Bone marrow (tissue), 2 donors: Measurements from ENCODE around the gene GNAZ.
"Not testable (repeated sequence)": the region's sequence is repeated elsewhere in the genome, so short reads cannot be mapped to it uniquely, and the experiment has no call there.

Experiments
- DNase-seq, 2 donors: peaks; one replicate each; lab custom pipeline; 2025; lab: John Stamatoyannopoulos, UW

The GNAZ gene

DNA sequence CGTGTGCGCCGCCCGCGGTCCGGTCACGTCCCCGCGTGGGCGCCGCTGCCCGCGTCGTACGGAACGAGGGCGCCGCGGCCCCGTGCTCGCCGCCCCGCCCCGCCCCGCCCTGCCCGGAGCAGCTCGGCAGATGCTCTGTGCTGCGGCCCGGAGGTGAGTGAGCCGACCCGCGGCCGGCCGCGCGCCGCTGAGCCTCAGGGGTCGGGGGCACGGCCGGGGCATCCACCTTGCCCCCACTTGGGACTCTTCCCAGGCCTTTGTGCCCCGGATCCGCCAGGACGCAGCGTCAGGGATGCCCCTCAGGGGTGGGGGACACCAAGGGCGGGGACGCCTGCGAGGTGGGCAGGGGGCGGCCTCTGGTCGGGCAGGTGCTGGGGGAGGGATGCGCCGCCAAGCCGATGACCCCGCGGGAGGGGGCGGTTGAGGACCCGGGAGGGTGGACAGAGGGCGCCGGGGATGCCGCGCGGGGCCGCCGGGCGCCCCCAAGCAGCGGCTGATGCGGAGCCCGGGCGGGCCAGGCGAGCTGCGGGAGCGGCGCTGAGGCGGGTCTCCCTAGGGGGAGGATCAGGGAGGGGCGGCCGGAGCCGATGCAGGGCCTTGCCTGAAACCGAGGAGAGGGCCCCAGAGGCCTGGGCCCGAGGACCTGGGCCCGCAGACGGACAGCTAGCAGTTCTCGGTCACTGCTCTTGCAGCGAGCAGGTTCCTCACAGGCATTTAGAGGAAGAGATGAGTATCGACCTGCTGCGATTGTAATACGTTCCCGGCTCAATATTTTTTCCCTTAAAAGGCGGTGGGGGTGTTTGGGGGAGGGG, at the start of gene GNAZ:
Gene GNAZ, plus strand, starts transcription at position 102 of the 812 bp plus-strand sequence. CDS start 25,177 bp downstream, outside the sequence.
- DNase-seq = no peak

GRCh38 chr22:23020659-23021293, 49.5 kb upstream of the GNAZ start:
- DNase-seq = no peak

GRCh38 chr22:23021660-23022353, 48.5 kb upstream of the GNAZ start:
- DNase-seq = not testable (repeated sequence)

DNA sequence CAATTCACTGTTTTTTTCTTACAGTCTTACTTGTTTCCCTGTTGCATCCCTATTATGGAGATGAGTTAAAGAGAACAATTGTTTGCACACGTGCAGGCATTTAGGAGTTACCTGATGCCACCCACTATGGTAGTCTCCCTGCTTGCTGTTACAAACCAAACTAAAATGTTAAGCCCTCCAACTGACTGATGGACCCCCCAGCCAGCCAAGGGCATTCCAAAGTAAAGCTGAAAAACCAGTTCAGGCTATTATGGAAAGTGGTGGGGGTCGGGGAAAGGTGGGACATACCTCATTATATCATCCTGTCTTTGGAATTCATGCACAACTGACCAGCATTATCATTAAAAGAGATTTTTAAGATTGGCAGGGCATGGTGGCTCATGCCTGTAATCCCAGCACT, 47.0 kb upstream of the GNAZ start:
- DNase-seq = no peak

- DNase-seq = no peak
Observed at GRCh38 chr22:23026777-23027176, 43.5 kb upstream of the GNAZ start.

GRCh38 chr22:23027849-23028248, 42.5 kb upstream of the GNAZ start:
- not testable (repeated sequence) for DNase-seq

- no peak for DNase-seq
Observed at GRCh38 chr22:23029521-23030228, 40.6 kb upstream of the GNAZ start.

GRCh38 chr22:23031381-23031780, 38.9 kb upstream of the GNAZ start:
- DNase-seq = no peak

- DNase-seq = no peak
Observed at GRCh38 chr22:23031786-23032185, 38.5 kb upstream of the GNAZ start.

GRCh38 chr22:23032658-23033057, 37.7 kb upstream of the GNAZ start:
- no peak for DNase-seq

DNA sequence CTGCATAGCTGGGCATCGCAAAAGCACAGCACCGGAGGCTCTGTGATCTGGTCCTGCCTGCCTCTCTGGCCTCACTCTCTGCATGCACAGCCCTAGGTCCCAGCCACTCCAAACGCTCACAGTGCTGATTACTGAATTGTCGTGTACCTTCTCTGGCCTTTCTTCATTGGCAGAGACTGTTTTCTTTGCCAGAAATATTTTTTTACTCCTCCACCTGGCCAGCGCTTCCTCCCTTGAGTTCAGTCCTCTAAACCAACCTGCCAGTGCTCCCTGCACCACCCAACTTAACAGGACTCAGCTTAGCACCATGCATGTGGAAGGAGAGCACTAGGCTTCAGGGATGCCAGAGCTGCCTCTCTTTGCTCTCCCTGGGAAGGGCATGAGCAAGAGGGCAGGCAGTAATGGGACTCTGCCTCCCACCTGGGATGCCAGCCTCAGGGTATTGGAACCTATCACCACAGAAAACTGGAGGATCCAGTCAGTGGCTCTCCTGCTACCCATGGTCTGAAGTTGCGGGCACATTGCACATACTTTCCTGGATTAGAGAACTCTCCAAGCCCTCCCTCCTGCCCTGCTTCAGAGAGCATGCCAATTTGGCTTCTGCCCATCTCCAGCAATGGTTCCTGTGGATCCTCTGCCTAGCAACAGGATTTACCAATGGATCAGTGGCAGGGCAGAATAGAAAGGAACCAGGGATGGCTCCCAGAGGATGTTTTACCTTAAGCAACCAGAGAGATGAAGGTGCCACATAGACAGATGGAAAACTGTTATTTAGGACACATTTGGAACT, 37.0 kb upstream of the GNAZ start:
- DNase-seq = no peak

DNA sequence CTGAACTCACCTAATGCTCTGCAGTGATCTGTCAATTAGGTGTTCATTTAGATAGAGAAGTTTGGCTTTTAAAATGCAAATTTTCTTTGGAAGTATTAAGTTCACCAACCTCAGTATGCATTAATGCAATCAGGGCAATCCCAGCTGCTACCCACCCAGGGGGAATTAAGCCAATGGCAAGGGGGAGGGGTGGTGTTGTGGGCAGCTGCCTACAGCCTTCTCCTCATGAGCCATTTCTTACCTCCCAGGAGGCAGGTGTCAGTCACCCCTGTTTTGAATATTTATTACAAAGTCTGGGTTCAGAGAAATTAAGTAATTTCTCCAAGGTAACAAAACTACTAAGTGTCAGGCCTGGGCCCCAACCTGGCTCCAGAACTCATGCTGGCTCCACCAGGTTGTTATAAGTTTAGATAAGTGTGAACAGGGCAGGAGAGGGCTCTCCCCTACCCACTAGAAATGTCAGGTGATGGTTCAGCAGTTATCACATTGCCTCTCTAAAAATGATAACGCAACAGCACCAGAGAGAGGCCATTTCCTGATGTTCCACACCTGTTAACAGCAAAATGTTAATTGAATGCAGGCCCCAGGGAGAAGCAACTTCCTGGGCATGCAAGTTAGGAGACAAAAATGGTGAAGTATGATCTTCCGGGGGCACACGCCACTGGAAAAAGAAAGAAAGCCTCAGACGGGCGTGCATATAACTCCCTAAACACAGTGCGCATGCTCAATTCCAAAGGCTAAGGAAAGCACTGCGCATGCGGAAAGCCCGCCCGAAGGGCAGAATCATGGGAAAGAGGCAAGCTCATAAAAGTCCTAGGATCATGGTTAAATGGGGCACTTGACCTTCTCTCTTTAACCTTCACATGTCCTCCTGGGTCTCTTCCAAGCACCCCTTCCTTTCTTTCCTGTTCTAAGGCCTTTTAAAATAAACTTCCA, 35.4 kb upstream of the GNAZ start:
- DNase-seq = no peak

GRCh38 chr22:23035557-23036277, 34.6 kb upstream of the GNAZ start:
- DNase-seq = no peak

DNA sequence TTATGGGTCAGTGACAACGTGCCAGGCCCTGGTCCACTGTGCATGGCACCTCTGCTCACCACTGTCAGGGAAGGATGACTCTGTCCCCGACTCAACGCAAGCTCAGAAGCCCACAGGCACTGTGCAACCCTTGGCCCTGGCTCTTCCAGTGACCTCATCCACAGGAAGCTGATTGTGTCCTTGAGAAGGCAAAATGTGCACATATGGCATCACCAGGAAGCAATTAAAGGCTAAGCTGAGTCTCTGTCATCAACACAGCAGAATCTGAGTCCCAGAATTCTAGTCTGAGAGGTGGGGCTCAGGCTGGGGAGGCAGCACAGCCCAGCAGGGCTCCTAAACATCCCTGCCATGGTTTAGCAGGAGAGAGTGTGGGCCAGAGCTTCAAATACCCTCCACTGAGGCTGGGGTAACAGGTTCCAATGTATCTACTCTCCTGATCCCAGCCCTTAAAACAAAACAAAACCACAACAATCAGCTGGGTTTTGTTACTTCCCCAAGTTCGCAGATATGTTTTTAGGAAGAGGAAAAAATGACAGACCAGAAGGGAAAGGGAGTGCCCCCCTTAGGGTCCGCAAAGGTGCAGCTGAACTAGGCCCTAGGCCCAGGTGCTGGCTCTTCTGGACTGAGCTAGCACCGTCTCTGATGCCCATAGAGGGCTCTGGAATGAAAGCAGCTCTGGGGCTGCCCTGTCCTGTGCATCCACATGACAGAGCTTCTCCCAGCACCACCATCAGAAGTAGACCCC, 33.5 kb upstream of the GNAZ start:
- DNase-seq = no peak

DNA sequence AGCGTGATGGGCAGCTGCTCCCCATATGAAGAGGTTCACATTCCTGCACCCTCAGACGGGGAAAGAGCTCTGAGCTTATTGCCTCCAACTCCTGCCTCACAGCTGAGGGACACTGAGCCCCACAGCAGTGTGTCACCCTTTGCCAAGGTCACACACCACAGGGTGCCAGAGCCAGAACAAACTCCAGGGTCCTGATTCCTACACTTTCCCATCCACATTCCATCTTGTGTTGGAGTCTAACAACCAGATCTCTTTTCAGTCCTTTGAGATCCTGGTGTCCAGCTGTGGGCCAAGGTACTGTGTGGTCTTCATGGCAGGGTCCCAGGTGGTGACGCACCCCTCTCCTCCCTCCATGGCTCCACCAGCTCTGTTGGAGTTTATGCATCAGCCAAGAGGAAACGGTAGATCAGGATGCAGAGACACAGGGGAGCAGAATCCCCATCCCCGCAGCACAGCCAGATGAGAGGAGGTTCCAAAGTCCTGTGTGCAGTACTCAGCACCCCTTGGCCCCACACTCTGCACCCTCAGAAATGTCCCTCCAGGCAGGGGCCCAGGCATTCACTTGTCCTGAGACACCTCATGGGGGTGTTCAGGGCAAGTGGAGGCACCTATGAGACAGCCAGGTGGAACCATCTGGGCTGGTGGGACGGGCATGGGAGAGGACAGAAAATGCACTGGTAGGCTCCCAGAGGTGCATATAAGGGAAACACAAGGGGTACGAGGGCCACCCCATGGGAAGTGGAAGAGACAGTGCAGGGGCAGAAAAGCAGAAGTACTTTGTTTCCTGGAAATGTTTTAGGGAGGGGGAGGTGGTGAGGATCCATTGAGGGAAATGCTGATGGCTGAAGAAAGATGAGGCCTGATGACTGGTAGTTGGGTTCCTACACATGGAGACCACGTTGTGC, 32.6 kb upstream of the GNAZ start:
- DNase-seq = no peak

DNA sequence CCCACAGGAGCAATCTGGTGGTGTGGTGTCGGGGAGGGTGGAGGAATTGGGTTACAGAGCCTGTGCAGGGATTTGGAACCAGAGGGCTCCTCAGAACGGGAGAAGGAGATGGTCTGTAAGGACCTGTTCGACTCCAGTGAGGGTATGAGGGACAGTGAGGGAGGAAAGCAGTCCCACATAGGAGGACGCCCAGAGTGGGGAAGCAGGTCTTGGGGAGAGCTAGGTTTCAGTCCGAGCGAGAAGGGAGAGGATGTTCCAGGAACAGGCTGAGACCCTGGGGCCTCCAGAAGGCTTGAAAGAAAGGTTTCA, 32.0 kb upstream of the GNAZ start:
- DNase-seq = no peak

- DNase-seq = no peak
Observed at GRCh38 chr22:23038902-23039301, 31.4 kb upstream of the GNAZ start.

- no peak for DNase-seq
Observed at GRCh38 chr22:23042179-23042578, 28.1 kb upstream of the GNAZ start.
